GM19099 (cell line): ENCODE data around the gene TCL1A.
A peak's percentile ranks its signal among the peaks of the same experiment; 100 is the strongest.

ENCODE experiments used
- POLR2A ChIP-seq: IDR thresholded peaks from 3 replicates; pipeline ENCODE4 v1.6.1; 2011; ENCODE audit warnings: low read depth; ENCODE audit not compliant: insufficient read length; ENCODE audit errors: extremely low read depth

The TCL1A gene, protein sequence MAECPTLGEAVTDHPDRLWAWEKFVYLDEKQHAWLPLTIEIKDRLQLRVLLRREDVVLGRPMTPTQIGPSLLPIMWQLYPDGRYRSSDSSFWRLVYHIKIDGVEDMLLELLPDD

GRCh38 chr14:95713596-95714371, at the start of gene TCL1A:
TSS of gene TCL1A (minus strand) at chr14:95714125. CDS start at chr14:95714066, 59 bp downstream.
- TF ChIP-seq POLR2A: peak; percentile 99

GRCh38 chr14:95761436-95761835, 47.5 kb upstream of the TCL1A start:
- no peak for TF ChIP-seq POLR2A

DNA sequence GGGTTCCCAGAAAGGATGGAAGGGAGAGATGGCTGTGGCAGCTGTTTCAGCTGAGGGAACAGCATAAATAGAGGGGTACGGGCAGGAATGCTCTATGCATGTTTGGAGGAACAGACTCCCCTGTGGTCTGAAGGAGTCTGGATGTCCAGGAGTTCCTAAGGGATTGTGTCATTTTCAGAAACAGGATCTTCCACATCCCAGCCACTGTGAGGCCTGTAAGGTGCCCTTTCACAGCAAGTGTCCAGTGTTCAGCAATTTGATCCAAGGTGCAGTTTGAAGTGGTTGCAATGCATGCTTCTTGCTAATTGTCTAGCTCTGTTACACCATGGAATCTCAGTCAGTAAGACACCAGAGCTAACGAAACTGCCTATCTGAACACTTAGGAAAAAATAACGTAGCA, 46.7 kb upstream of the TCL1A start:
- TF ChIP-seq POLR2A: no peak

DNA sequence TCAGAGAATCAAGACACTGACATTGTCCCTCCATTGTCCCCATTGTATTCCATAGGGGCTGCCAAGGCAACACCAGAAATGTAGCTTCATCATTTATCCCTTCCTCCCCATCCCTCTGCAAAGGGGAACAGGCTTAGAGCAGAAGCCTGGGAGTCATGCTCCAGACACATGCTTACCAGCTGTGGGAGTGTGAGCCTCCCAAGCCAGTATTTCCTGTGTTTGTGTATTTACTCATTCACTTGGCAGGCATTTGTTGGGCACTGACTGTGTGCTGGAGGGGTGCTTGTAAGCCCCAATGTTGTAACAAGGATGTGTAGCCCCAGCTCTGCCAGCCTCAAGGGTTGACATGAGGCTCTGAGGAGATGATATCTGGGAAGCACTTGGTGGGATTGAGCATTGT, 46.0 kb upstream of the TCL1A start:
- no peak for TF ChIP-seq POLR2A

DNA sequence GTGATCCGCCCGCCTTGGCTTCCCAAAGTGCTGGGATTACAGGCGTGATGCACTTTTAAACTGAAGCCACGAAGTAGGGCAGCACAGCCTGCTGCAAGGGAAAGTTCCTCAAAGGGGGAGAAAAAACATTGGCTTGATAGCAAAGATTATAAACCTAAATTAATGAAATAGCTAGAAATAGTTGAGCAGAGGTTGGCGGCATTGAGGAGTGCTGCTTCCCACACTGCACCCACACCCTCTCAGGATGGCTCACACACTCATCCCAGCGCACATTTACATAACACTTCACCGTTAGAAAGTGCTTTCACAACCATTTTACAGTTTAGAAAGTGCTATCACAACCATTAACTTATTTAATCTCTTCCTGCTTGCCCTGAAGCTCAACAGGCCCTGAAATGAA, 44.4 kb upstream of the TCL1A start:
- no peak for TF ChIP-seq POLR2A

- TF ChIP-seq POLR2A: no peak
Measured at GRCh38 chr14:95756751-95757150, 42.8 kb upstream of the TCL1A start.

DNA sequence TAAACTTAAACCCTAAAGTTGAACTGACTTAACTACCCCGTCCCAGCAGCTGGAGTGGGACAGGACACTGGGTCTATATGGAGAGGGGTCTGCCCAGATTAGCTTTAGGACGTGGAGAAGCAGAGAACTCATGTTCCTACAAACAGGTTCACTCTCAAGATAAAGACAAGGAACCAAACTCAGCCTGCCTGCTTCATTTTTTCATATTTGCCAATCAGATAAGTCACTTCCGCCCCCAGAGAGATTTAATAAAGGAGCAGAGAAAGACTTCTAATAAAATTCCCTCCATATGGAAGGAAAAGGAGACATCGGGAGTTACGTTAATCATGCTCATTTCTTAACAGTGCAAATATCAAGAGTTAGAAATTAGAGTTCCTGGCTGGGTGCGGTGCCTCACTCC, 42.2 kb upstream of the TCL1A start:
- no peak for TF ChIP-seq POLR2A

- no peak for TF ChIP-seq POLR2A
Measured at GRCh38 chr14:95741781-95742180, 27.9 kb upstream of the TCL1A start.

- no peak for TF ChIP-seq POLR2A
Measured at GRCh38 chr14:95741038-95741490, 27.1 kb upstream of the TCL1A start.

DNA sequence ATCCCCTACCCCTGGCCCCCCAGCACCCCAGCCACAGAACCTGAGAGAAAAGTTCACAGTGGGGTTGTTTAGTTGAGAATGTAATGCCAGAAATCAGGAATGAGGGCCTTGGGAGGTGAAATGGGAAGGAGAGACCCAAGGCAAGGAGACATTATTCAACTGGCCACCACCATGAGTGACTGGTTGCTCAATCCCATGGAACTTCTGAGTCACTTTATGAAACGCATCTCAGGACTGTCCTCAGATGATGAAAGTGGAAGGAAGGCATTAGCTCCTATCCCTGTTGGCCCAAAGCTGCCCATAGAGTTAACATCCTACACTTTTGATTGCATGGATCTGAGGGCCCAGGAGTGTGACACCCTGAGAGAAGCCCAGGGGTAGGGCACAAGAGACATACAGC, 25.4 kb upstream of the TCL1A start:
- no peak for TF ChIP-seq POLR2A

GRCh38 chr14:95733212-95733611, 19.3 kb upstream of the TCL1A start:
- no peak for TF ChIP-seq POLR2A

GRCh38 chr14:95730126-95730525, 16.2 kb upstream of the TCL1A start:
- TF ChIP-seq POLR2A: no peak

- TF ChIP-seq POLR2A: no peak
Measured at GRCh38 chr14:95727056-95727700, 13.3 kb upstream of the TCL1A start.

GRCh38 chr14:95725685-95726336, 11.9 kb upstream of the TCL1A start:
- no peak for TF ChIP-seq POLR2A

DNA sequence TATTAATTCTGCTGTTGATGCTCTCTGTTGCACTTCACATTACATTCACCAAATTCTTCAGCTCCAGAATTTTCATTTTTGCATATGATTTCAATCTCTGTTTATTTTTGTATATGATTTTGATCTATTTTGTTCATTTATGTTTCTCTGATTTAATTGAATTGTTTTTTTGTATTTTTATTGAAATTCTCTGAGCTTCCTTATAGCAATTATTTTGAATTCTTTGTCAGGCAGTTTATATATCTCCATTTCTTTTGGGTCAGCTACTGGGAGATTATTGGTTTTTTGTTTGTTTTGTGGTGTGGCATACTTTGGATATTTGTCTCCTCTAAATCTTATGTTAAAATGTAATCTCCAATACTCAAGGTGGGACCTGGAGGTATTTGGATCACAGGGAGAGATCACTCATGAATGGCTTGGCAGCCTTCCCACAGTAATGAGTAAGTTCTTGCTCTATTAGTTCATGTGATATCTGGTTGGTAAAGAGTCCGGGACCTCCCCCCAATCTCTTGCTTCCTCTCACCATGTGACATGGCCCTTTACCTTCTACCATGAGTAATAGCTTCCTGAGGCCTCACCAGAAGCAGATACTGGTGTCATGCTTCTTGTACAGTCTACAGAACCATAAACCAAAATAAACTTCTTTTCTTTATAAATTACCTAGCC, 8.7 kb upstream of the TCL1A start:
- no peak for TF ChIP-seq POLR2A
